Measurements from ENCODE around the gene MYCT1.

The MYCT1 gene

GRCh38 chr6:152723398-152723797 is 25.7 kb downstream of the MYCT1 start:
- DNase-seq = peak; percentile 89

- DNase-seq = no peak
Measured at GRCh38 chr6:152726313-152726712, 28.6 kb downstream of the MYCT1 start.

GRCh38 chr6:152727507-152727906 is 29.8 kb downstream of the MYCT1 start:
- no peak for DNase-seq

- DNase-seq = no peak
Measured at GRCh38 chr6:152734630-152735029, 36.9 kb downstream of the MYCT1 start.

- no peak for DNase-seq
Measured at GRCh38 chr6:152736687-152737273, 39.1 kb downstream of the MYCT1 start.

GRCh38 chr6:152745509-152746171 is 47.9 kb downstream of the MYCT1 start:
- no peak for DNase-seq

GRCh38 chr6:152746172-152746553 is 48.5 kb downstream of the MYCT1 start:
- peak; percentile 94 for DNase-seq

- peak; percentile 21 for DNase-seq
Measured at GRCh38 chr6:152748843-152749242, 51.1 kb downstream of the MYCT1 start.

GRCh38 chr6:152749336-152749735 is 51.6 kb downstream of the MYCT1 start:
- no peak for DNase-seq

GRCh38 chr6:152750694-152751093 is 53.0 kb downstream of the MYCT1 start, which contains the start of gene VIP:
VIP (plus strand) TSS chr6:152750797; CDS start chr6:152752178, 1,381 bp downstream.
- peak; percentile 54 for DNase-seq

GRCh38 chr6:152765331-152765730 is 67.6 kb downstream of the MYCT1 start:
- DNase-seq = no peak

GRCh38 chr6:152769159-152769558 is 71.5 kb downstream of the MYCT1 start:
- DNase-seq = no peak

- DNase-seq = no peak
Measured at GRCh38 chr6:152769993-152770392, 72.3 kb downstream of the MYCT1 start.

- no peak for DNase-seq
Measured at GRCh38 chr6:152771061-152771687, 73.5 kb downstream of the MYCT1 start.
